ENCODE measurements around the gene SCLY. TPM values are rescaled to one million over a fixed set of nuclear protein-coding genes. Genes with fewer than 3 reads are reported as not detected.
"Not testable (repeated sequence)": the region's sequence is repeated elsewhere in the genome, so short reads cannot be mapped to it uniquely, and the experiment has no call there.

The SCLY gene, protein sequence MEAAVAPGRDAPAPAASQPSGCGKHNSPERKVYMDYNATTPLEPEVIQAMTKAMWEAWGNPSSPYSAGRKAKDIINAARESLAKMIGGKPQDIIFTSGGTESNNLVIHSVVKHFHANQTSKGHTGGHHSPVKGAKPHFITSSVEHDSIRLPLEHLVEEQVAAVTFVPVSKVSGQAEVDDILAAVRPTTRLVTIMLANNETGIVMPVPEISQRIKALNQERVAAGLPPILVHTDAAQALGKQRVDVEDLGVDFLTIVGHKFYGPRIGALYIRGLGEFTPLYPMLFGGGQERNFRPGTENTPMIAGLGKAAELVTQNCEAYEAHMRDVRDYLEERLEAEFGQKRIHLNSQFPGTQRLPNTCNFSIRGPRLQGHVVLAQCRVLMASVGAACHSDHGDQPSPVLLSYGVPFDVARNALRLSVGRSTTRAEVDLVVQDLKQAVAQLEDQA
- total RNA-seq, result 24.5 and 42.0 TPM in 2 replicates

DNA sequence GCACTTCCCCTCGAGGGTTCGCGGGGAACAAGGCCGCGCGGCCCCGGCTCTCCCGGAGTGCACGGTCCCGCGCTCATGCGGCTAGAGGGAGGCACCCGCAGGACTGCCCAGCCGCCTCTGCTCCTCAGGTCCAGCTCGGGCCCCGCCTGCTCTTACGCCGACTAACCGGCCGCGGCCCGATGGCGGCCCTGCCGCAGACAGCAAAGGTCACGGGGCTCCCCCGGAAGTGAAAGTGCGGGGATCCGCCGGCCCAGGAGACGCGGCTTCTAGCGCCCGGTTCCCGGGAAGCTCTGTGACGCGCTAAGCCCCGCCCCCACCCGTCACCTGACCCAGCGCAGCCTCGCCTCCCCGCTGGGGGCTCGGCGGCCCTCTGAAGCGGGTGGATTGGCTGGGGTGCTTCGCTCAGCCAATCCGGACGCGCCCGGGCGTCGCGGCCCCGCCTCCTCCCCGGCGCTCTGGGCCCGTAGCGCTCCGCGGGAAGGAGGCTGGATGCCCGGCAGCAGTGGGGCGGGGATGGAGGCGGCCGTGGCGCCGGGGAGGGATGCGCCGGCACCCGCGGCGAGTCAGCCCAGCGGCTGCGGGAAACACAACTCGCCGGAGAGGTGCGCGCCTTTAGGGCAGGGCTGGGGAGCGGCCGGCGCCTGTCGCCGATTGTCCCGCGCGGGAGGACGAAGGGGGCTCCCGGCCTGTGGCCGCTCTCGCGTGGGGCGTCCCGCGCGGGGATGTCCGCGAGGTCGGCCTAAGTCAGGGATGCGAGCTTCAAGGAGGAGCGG, at the start of gene SCLY:
SCLY (plus strand) TSS at position 460 of the 773 bp plus-strand sequence; CDS start at position 514, 54 bp downstream.
- DNase-seq (ENCODE audit: low read depth, low spot score), result peak; percentile 90

DNA sequence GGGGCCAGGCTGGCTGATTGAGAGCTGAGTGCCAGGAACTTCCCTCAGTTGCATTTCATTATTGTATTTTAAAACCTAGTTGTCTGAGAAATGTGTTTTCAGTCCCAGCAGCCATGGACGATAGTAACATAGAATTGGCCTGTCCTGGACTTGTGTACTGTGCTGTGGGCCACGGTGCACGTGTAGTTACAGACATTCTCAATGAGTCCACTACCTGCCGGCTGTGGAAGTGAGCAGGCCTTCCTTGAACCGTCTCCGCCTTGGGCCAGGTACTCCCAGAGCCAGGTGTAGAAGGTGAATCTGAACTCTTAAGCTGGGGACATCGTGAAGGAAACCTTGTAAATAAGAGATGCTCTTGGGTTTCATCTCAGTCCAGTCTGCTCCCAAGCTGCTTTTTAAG, 47.0 kb upstream of the SCLY start:
- no peak for DNase-seq (ENCODE audit: low read depth, low spot score)

DNA sequence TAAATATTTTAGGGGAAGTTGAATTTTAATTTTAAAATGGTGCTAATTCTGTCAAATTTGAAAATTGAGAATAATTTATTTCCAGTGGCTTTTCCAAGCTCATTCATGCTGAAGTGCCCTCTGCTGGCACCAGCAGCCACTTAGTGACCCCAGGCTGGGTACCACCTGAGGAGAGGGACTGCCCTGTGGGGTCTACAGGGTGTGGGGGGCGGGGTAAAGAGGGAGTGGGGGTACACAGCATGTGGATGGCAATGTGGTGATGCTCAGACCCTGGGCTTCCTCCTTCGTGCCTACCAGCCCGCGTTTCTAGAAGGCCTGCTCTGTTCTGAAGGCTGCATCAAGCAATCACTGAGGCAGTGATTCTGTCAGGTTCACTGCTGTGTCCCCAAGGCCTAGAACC, 45.1 kb upstream of the SCLY start:
- no peak for DNase-seq (ENCODE audit: low read depth, low spot score)

DNA sequence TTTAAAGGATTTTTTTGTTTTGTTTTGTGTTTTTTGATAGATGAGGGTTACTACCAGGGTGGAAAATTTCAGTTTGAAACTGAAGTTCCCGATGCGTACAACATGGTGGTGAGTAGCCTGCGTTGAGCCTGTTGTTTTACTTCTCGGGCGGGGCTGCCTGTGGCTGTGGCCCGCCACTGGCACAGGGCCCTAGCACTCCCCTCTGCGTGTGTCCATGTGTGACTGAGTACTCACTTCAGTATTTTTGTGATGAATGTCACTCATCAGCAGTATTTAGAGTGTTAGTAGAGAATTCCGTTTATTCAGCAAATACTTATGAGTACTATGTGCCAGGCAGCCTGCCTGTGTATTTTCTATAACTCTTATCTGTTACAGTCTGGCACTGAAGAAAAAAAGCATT, 44.3 kb upstream of the SCLY start:
- no peak for DNase-seq (ENCODE audit: low read depth, low spot score)

DNA sequence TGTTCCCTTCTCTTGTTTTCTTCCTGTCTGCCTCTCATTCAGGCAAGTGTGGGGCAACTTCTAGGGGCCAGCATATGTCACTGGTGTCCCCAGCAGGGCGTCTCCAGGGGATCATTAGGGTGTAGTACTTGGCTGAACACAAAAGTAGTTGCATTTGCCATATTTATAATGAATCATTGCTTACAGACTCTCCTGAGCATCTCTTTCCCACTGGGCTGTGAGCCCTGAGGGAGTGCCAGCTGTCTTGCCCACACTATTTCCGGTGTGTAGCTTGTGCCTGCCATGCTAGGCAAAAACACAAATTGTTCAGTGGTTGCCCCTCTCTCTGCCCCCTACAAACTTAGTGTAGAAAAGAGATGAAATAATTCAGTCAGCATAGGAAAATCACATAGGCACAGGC, 40.8 kb upstream of the SCLY start:
- no peak for DNase-seq (ENCODE audit: low read depth, low spot score)

DNA sequence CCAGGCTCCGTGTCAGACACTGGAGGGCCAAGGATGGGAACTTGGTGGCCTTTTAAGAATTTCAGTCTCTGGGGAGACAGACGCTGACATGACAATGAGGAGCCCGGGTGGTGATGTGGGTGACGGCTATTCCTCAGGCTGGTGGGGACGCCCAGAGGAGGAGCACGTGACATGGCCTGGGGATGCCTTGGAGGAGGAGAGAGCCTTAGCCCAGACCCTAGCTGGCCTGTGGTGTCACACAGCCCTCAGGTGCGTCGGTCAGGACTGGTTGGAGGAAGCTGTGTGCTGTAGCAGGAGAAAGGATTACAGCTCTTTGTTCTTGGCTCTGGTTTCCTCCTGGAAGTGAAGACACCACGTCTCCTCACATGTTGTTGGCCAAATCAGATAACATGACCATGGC, 40.0 kb upstream of the SCLY start:
- DNase-seq (ENCODE audit: low read depth, low spot score), result no peak

DNA sequence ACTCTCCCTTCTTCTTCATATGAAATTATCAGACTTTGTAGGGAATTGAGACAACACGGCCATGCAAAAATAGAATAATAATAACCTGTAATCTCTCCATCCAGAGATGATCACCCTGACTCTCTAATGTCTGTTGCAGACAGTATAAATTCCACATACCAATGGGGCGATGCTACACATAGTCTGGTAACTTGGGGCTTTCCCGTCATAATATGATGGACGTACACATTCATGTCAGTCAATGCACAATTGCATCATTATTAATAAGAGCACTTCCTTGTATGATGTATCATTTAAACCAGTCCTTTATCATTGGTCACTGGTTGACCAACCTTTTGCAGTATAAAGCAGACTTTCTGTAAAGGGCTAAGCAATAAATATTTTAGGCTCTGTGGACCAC, 39.5 kb upstream of the SCLY start:
- DNase-seq (ENCODE audit: low read depth, low spot score), result no peak

DNA sequence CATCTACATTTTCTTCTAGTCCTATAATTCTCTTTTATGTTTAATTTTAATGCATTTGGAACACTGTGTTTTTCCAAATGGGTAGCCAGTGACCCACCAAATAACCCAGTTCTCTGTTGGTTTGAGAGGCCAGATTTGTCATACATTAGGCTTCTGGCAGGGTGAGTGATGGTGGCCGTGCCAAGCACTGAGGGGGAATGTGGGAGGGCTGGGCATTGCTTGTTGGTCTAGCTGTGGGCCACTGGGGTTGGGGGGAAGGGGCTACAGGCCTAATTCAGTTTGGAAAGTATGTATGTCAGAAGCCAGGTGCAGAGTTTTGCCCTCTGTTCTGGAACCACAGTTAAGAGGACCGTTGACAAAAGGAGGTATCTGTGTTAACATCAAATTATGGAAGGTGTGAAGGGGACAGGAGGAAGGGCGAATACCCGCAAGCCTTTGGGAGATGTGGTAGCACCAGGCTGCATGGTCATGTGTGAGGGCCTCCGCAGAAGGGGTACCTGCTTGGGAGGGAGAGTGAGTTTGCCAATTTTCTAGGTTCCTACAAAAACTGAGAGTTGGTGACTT, 38.1 kb upstream of the SCLY start:
- no peak for DNase-seq (ENCODE audit: low read depth, low spot score)

DNA sequence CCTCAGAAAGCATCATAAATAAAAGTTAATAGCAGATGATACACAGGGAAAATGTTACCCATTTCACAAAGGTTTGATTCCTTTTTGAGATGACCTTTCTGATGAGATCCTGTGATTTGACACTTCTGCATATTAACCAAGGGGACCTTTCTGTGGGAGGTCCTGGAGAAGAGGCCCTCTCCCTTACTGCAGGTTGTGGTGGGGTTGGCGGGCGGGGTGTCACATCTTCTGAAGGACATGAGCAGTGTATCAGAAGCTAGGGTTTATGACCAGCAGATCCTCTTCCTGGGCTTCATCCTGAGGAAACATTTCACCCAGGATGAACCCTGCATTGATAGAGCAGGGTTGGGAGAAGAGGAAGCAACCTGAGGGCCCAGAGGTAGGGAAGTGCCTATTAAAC, 37.2 kb upstream of the SCLY start:
- no peak for DNase-seq (ENCODE audit: low read depth, low spot score)

DNA sequence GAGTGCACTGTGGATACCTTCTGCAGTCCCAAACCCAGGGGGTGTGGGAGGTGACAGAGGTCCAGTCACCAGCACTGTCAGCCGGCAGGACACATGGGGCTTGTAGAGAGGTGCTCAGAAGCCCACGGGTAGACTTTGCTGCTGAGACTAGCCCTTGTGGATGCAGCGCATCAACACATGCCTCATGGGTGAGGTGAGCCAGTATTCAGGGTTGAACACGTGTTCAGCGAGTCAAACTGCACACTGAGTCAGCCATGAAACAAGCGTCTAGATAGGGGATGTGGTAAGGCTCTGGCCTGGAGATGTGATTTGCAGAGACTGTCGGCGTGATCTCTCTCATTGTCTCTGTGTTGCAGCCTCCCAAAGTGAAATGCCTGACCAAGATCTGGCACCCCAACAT, 35.8 kb upstream of the SCLY start:
- no peak for DNase-seq (ENCODE audit: low read depth, low spot score)

DNA sequence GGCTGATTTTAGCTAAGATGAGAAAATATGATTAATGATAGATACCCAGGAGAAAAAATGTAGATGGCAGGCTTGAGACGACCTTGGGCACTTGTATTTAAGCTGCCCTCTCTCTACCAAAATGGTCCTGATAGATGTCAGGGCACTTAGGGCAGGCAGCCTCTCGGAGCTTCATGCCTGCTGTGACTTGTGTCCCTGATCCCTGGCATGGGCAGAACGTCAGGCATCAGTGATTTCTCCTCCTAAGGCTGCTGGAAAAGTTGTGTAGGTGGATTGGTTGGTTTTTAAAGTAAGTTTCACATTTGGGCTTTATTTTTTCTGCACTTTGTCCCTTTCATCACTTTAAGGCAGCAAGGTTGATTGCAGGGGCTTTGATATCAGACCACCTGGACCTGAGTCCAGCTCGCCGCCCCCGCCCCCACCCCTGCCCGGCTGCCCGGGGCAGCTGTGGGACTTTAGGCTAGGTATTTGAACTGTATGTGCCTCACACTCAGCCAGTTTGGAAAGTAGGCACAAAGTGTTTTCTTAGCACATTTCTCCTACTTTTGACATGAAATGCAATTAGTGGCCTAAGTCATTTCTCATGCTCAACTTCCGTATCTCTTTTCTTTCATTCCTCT, 35.0 kb upstream of the SCLY start:
- no peak for DNase-seq (ENCODE audit: low read depth, low spot score)

DNA sequence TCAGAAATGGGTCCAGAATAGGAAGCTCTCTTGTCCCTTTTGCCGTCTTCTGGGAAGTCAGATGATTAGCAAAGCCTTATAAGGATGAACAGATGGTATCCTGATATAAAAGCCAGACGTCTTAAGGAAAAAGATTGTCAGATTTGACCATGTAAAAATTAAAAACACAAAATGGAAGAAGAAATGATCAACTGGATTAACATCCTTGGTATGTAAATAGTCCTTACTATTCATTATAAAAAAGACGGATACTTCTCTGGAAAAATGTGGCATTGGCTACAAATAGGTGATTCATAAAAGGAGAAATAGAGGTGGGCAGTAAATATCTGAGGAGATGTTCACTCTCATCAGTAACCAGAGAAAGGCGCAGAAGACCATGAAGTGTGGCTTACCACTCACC, 33.7 kb upstream of the SCLY start:
- DNase-seq (ENCODE audit: low read depth, low spot score), result no peak

DNA sequence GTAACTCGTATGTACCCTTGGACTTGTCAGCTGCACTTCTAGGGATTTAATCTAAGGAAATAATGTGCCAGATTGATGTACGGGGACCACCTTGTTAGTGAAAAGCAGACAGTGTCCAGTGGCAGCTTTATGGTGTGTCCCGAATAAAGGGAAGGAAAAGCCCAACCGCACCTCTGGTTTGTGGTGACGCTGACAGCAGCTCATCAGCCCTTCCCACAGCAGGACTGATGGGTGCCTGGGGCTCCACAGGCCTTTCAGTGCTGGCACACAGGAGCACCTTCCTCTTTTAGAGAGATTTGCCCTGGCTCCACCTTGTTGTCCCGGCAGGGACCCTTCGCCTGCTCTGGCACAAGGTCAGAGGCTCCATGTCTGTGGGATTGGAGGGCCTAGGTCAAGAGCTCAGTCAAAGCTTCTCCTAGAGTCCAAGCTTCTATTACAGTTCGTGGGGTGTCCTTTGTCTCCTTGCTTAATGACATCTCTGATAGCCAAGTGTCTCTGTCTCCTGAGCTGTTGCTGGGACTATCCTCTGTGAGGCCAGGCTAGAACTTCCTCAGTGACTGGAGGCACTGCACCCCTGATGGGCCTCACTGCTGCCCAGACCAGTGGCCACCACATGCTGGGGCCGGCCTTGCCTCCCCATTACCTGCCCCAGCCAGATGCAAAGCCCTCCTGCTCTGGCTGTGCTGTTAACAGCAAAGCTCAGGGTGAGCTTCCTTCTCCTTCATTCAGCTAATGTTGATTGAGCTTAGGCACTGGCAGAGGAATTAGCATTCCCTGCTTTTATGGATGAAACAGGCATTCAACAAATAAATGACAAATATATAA, 33.0 kb upstream of the SCLY start:
- DNase-seq (ENCODE audit: low read depth, low spot score), result no peak

DNA sequence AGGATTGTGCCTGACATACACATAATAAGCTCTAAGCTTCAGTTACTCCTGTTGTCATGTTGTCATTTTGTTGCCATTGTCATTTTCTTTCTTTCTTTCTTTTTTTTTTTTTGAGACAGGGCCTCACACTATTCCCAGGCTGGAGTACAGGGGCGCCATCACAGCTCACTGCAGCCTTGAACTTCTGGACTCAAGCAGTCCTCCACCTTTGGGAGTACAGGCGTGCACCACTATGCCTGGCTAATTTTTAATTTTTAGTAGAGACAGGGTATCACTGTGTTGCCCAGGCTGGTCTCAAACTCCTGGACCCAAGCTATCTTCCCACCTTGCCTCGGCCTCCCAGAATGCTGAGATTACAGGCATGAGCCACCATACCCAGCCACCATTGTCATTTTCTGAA, 30.9 kb upstream of the SCLY start:
- DNase-seq (ENCODE audit: low read depth, low spot score), result no peak

DNA sequence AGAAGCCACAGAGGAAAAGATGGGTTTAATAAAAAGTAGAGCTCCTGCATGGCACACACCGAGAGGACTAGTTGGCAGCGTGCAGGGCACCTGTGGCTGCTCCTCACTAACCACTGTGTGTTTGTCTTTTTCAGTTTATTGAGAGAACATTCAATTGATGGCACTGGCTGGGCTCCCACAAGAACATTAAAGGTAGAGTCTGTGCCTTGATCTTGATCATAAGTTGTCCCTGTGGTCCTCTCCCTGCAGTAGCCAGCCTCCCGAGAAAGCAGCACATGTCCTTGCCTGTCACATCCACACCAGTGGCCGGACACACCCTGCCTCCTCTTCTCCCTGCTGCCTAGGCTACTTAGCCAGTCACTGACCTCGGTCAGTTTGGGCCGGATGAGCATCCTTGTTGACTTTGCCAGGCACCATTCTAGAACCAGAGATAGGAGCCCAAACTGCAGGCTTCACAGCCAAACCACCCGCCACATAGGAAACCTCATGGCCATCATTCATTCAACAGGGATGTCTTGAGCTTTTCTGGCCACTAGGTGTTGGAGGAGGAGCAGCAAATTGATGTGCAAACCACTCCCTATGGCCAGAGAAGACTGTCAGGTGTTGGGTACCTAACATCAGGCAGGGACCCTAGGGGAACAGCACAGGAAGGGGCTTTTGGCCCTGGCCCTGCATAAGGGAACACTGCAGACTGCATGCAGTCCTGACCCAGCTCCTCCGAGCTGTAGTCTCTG, 30.2 kb upstream of the SCLY start:
- DNase-seq (ENCODE audit: low read depth, low spot score), result no peak

DNA sequence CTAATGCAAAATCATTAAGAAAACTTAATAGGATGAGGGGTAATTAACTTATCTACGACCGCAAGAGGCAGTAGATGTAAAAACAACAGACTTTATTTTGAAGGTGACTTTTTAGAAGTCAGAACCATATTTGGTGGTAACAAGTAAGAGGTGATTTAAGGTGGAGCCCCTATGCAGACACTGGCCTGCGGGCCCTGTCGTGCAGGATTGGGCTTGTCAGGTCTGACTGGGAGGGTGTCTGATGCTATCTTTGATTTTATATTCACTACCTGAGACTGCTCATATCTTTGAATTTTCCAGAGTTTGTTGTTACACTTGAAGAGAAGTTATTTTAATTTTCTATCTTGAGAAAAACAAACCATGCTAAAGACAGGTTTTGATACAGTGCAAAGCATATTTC, 29.1 kb upstream of the SCLY start:
- DNase-seq (ENCODE audit: low read depth, low spot score), result no peak

DNA sequence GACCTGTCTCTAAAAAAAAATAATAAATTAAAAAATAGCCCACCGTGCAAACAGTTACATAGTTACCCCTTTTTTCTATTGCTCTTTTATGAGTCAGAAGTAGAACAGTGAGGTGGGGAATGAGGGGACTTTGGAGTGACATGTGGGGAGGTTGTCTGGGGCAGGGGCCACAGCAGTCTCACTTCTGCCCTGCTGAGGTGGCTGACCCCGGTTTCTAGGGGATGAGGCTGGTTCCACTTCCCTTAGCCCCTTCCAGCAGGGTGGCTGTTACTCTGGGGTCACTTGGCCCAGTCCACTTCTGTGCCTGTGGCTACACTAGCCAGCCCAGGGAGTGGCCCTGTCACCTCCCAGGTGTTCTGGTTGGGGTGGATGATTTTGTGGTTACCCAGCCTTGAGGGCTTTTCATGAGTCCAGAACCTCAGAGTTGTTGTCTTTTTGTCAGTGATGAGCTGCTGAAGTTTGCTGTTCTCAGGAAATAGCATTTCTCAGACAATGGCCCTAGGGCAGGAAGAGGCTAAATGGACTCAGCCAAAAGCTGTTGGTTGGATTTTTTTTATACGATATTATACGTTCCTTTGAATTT, 28.0 kb upstream of the SCLY start:
- DNase-seq (ENCODE audit: low read depth, low spot score), result no peak

DNA sequence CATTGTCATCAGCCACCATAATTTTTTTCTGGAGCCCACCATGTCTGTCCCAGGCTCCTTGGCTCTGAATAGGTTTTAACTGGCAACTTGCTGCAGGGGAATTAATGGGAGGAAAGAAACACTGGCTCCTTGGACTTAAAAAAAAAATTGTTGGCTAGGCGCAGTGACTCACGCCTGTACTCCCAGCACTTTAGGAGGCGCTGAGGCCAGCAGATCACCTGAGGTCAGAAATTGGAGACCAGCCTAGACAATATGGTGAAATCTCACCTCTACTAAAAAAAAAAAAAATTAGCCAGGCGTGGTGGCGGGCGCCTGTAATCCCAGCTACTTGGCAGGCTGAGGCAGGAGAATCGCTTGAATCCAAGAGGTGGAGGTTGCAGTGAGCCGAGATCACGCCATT, 26.8 kb upstream of the SCLY start:
- DNase-seq (ENCODE audit: low read depth, low spot score), result not testable (repeated sequence)

DNA sequence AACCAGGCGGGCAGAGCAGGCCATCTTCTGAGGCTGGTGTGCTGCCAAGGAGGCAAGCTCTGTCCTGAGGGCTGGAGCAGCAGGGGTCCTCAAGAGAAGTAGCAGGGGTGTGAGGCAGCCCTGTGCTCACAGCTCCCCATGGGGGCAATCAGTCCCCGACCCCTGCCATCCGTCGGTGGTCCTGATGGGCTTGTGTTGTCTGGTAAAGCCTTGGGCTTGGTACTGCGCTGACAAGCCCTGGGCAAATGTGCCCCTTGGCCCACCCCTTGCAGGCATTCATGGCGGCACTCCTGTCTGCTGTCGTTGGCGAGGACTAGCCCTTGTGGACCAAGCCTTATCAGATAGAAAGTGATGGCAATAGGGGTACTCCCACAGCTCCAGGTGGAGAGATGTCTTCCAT, 22.6 kb upstream of the SCLY start:
- DNase-seq (ENCODE audit: low read depth, low spot score), result no peak

DNA sequence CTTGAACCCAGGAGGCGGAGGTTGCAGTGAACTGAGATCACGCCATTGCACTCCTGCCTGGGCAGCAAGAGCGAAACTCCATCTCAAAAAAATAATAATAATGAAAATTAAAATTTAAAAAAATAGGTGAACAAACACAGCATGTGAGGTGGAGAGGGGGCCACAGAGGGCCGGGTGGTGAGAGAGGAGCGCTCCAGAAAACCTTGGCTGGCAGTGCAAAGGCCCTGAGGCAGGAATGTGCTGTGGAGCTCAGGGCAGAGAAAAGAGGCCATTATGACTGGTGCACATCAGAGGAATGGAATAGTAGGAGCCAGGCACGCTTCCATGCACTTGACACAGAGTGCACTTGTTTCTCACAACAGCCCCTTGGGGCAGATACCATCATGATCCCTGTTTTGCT, 21.6 kb upstream of the SCLY start:
- no peak for DNase-seq (ENCODE audit: low read depth, low spot score)

All from pulmonary artery endothelial cell (primary cell).